ENCODE measurements around the gene PALM3. TPM values are rescaled to one million over a fixed set of nuclear protein-coding genes. Genes with fewer than 3 reads are reported as not detected.

The PALM3 gene
- total RNA-seq, 1 donor from 2014 or later, result 24.1 TPM

Other genes with a start within 250 kb of the PALM3 start
- gene NANOS3, start 184.9 kb downstream of the PALM3 start, total RNA-seq, result not detected
- 3.3 TPM for gene BRME1, start 156.0 kb downstream of the PALM3 start, total RNA-seq
- 57.2 TPM for gene CC2D1A, start 155.9 kb downstream of the PALM3 start, total RNA-seq
- 7.9 TPM for gene PODNL1, start 123.7 kb downstream of the PALM3 start, total RNA-seq
- gene DCAF15, start 109.6 kb downstream of the PALM3 start, total RNA-seq, result 30.0 TPM
- gene RFX1, start 55.8 kb downstream of the PALM3 start, total RNA-seq, result 16.4 TPM
- gene RLN3, start 33.9 kb downstream of the PALM3 start, total RNA-seq, result not detected
- 5.1 TPM for gene IL27RA, start 30.3 kb downstream of the PALM3 start, total RNA-seq
- 4.3 TPM for gene MISP3, start 10.7 kb upstream of the PALM3 start, total RNA-seq
- not detected for gene C19orf67, start 23.7 kb upstream of the PALM3 start, total RNA-seq
- 24.3 TPM for gene SAMD1, start 28.7 kb upstream of the PALM3 start, total RNA-seq
- gene PRKACA, start 55.7 kb upstream of the PALM3 start, total RNA-seq, result 89.3 TPM
- gene ASF1B, start 74.5 kb upstream of the PALM3 start, total RNA-seq, result 1.5 TPM
- gene ADGRL1, start 144.1 kb upstream of the PALM3 start, total RNA-seq, result 27.9 TPM